Measurements from ENCODE around the gene BNIPL.

The BNIPL gene

DNA sequence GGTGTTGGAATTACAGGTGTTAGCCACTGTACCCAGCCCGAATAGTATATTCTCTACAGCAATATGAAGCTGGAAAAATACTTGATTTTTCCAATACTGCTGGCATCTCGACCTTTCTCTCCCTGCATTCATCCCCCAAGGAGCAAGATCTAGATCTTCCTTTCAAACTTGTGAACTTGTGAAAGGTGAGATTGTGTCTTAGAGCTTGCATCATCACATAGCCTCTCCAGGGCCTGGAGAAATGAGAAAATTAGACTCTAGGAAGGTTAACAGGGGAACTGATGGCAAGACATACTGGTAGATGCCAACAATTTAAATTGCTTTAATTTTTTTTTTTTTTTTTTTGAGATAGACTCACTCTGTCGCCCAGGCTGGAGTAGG, 26.1 kb upstream of the BNIPL start:
- no peak for DNase-seq

DNA sequence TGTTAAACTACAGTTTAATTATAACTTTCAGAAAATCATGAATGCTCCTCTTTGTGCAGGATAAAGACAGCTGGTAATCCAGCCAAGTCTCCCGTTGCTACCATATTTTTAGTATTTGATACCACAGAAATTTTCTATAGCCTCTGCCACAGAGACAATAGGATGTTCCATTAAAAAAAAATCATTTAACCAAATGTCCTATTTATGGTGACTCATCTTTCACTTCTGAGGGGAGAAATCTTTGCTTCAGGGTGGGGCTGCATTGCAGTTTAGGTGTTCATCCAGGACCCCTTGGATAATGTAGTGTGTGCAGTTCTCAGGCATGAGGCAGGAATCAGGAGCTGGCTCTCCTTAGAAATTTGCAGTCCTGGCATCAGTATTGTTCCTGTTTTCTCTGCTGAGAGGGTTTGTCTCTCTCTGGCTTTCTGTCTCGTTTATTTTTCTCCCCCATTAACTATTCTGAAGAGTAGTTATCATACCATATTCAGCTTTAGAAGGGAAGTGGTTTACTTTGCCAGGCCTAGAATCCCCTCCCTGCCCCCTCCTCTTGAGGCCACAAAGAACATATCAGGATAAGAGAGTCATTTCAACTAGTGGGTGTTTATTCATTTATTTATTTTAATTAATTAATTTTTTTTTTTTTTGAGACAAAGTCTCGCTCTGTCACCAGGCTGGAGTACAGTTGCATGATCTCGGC, 25.1 kb upstream of the BNIPL start:
- DNase-seq: no peak

DNA sequence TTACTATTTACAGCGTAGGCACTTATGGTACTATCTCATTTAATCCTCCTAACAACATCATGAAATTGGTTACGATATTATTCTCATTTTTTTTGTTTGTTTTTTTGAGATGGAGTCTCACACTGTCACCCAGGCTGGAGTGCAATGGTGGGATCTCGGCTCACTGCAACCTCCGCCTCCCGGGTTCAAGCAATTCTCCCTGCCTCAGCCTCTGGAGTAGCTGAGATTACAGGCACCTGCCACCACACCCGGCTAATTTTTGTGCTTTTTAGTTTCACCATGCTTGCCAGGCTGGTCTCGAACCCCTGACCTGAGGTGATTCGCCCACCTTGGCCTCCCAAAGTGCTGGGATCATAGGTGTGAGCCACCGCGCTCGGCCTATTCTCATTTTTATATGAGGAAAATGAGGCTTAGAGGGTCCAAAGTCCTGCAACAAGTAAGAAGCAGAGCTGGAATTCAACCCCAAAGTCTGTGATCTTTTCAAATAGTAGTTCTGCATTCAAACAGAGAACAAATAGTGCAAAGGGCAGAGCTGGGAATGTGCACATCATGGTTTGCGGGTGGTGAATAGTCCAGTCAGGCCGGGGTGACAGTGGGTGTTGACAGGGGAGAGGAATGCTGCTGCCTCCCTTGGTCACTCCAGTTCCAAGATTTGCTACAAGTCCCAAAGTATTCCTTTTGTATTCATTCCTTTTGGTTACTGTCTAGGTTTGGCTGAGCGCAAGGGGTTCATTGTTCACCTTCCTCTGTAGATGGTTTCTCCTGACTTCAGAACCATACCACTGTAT, 23.5 kb upstream of the BNIPL start:
- no peak for DNase-seq

DNA sequence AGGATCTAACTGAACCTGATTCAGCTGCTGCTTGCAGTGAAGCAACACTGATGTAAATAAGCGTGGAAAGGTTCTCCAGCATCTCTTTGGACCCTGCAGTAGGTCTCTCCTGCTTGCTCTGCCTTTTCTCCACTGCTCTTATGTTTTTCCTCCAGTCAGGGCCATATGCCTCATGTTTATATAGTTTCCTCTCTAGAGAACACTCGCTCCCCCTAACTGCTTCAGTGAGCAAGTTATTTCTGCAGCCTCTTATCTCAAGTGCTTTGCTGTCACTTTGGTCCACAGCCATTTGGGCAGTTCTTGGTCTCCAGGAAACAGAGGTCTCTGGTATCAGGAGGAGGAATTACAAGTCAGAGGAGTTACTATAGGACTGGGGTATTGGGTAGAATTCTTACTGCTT, 22.9 kb upstream of the BNIPL start:
- no peak for DNase-seq

DNA sequence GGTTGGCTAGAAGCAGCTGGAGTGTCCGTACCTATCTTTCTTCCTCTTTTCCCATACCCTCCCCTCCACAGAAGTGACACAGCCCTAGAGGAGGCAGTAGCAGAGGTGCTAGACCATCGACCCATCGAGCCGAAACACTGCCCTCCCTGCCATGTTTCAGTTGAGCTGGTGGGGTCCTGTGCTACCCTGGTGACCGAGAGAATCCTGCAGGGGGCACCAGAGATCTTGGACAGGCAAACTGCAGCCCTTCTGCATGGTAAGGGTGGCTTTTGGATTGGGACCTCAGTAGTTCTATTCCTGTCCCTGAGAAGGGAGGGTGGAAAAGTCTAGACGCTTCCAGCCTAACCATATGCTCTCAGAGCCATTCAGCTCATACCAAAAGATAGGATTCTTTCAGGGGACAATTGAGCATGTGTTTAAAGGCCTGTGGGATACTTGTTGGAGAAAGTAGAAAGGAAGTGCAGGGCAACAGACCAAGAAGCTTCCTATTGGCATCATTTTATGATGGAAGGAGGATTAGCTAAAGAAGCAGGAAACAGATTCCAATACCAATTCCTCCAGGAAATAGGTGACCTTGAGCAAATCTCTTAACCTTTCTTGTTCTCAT, 11.7 kb upstream of the BNIPL start:
- DNase-seq: peak; percentile 90

DNA sequence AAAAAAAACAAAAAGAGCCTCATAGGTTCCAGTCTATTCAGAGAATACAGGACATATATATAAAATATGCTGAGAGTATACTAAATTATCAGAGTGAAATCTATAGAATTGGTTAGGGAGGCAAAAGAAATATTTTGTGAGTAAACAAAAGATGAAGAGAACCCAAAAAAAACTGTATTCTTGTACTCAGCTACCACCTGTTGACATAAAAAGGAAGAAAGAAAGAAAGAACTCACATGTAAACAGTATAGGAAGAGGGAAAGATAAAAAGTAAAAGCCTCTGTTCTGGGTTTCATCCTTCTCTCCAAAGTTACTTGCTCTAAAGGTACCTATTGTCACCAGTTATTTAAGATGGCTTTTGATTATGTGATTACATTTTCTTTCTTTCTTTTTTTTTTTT, 9.9 kb upstream of the BNIPL start:
- DNase-seq: no peak

DNA sequence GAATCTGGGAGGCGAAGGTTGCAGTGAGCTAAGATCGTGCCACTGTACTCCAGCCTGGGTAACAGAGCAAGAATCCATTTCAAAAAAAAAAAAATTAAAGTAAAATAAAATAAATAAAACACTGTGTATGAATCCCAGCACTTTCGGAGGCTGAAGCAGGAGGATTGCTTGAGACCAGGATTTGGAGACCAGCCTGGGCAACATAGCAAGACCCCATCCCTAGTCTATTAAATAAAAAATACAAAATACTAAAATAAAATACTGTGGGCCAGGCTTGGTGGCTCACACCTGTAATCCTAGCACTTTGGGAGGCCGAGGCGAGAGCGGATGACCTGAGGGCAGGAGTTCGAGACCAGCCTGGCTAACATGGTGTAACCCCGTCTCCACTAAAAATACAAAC, 4.2 kb upstream of the BNIPL start:
- no peak for DNase-seq

DNA sequence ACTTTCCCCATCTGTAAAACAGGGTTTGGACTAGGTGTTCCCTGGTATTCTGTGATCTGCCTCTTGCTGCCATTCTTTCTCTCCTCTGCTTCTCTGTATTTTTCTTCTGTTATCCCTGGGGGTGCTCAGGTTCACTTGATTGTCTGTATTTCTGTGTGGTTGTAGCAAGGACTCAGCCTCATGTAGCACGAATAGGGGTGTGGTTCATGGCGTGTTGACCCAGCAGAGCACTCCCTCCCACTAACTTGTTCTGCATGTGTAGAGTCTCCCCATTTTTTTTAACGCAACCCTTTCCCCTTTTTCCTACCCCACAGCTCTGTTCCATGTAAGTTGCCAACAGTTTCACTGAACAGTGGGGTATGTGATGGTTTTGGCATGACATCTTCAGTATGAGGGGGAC, 1.2 kb upstream of the BNIPL start:
- DNase-seq: no peak

DNA sequence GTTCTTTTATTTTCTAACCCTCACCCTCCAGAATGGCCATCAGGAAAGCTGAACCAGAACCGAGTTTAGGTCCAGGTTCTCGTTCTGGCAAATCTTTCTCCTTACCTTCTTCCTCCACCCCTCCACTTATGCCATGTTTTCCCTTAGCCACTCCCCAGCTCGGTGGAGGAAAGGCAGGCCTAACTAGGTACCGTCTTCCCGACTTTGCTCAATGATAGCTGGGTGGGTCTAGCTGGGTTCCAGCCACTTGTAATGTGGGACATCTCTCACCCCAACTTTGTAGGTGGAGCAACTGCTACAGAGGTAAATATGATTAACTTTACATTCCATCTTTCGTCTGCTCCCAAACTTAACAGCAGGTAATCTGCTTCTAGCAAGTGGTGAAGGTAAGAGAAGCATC, 646 bp downstream of the BNIPL start:
- no peak for DNase-seq

DNA sequence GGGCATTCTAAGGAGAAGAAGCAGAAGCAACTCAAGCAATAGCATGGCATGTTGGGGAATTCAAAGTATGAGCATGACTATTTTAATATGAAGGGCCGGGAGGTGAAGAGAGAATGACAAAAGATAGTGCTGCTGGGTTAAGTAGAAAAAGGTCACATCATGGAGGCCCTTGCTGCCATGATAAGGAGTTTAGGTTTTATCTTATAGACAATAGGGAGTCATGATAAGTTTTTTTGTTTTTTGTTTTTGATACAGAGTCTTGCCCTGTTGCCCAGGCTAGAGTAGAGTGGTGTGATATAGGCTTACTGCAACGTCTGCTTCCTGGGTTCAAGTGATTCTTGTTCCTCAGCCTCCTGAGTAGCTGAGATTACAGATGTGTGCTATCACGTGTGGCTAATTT, 3.1 kb downstream of the BNIPL start:
- no peak for DNase-seq

DNA sequence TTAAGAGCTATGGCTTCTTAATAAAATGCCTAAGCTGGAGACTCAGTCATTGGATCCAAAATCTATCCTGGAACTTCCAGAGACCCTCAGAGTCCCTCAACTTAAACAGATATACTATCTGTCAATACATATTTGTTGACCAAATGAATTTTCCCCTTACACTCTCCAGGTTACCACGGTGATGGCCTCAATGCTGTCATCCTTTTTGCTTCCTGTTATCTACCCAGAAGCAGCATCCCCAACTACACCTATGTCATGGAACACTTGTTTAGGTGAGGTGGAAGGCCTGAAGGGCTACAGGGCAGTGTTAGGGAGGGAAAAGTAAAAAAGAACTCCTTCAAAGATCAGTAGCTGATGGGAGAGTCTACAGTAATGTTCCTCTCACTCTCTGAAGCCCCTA, 6.8 kb downstream of the BNIPL start:
- DNase-seq: peak; percentile 28

DNA sequence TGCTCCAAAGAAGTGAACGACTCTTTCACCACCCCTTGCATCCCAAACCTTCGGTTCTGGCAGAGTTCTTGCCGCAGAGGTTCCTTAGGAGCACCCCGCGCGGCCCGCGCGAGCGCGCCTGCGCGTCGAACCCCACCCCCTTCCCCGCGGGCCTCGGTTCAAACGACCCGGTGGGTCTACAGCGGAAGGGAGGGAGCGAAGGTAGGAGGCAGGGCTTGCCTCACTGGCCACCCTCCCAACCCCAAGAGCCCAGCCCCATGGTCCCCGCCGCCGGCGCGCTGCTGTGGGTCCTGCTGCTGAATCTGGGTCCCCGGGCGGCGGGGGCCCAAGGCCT, 11.2 kb downstream of the BNIPL start, which contains the start of gene C1orf56:
Gene C1orf56, plus strand, starts transcription at position 161 of the 334 bp plus-strand sequence. Its CDS starts 97 bp downstream, at position 258.
- peak; percentile 72 for DNase-seq

DNA sequence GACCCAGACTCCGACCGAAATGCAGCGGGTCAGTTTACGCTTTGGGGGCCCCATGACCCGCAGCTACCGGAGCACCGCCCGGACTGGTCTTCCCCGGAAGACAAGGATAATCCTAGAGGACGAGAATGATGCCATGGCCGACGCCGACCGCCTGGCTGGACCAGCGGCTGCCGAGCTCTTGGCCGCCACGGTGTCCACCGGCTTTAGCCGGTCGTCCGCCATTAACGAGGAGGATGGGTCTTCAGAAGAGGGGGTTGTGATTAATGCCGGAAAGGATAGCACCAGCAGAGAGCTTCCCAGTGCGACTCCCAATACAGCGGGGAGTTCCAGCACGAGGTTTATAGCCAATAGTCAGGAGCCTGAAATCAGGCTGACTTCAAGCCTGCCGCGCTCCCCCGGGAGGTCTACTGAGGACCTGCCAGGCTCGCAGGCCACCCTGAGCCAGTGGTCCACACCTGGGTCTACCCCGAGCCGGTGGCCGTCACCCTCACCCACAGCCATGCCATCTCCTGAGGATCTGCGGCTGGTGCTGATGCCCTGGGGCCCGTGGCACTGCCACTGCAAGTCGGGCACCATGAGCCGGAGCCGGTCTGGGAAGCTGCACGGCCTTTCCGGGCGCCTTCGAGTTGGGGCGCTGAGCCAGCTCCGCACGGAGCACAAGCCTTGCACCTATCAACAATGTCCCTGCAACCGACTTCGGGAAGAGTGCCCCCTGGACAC, 11.7 kb downstream of the BNIPL start:
- peak; percentile 71 for DNase-seq

DNA sequence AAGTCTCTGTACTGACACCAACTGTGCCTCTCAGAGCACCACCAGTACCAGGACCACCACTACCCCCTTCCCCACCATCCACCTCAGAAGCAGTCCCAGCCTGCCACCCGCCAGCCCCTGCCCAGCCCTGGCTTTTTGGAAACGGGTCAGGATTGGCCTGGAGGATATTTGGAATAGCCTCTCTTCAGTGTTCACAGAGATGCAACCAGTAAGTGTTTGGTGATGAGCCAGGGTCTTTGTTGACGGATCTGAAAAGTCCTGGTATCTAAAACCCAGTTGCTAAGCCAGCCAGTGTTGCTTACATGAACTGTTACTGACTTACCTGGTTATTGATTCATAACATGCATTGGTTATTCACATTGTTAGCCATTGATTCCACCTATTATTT, 12.3 kb downstream of the BNIPL start:
- DNase-seq: no peak

DNA sequence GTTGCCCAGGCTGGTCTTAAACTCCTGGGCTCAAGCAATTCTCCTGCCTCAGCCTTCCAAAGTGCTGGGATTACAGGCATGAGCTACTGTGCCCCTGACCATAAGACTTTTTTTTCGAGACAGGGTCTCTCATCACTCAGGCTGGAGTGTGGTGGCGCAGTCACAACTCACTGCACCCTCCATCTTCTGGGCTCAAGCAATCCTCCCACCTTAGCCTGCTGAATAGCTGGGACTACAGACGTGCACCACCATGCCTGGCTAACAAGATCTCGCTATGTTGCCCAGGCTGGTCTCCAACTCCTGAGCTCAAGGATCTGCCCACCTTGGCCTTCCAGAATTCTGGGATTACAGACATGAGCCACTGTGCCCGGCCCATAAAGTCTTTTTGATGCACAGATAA, 13.1 kb downstream of the BNIPL start:
- DNase-seq: no peak

DNA sequence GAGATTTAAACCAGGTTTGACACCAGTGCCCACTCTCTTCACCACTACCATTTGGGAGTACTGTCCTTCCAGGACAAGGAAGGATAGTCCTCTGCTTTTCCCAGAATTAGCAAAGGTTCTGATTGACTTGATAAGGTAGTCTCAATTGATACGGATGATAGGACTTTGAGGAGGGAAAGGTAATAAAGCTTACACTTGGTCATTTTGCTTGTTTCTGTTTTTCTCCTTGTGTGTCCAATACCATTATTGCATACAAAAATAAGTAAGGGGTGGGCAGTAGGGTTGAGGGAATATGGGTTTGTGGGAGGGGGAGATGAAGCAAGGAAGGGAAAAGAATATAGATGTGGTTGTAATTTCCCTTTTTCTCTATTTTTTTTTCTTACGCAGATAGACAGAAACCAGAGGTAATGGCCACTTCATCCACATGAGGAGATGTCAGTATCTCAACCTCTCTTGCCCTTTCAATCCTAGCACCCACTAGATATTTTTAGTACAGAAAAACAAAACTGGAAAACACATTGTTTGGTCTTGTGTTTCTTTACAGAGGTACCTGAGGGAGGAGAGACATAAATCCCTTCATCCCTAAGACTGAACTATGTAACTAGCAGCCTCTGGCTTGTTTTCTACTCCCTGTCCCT, 13.8 kb downstream of the BNIPL start:
- DNase-seq: no peak

DNA sequence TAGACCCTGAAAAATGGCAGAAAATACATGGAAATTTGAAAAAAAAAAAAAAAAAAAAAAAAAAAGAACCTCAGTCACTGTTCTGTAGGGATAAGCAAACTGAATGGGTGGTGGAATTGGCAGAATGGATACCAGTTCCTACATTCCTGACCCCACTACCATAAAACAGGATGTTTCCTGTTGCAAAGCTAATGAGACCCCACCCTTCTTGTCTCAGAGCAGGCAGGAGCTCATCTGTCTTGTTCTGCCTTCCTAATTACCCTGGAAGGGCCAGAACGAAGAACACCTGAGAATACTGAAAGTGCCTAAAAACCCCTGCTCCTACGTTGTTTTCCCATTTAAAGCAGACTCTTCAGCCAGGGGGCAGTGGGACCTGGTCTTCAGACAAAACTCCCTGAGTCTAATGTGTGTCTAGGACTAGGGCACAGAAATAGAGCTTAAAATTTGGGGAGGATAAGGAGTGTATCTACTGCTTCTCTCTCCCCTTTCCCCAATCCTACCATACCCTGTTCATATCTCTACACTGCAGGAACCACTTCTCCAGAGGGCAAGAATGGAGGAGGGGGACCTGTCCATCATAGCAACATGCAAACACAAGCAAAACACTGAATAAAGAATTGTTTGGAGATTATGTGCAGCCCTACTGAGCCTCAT, 15.1 kb downstream of the BNIPL start:
- DNase-seq: no peak

DNA sequence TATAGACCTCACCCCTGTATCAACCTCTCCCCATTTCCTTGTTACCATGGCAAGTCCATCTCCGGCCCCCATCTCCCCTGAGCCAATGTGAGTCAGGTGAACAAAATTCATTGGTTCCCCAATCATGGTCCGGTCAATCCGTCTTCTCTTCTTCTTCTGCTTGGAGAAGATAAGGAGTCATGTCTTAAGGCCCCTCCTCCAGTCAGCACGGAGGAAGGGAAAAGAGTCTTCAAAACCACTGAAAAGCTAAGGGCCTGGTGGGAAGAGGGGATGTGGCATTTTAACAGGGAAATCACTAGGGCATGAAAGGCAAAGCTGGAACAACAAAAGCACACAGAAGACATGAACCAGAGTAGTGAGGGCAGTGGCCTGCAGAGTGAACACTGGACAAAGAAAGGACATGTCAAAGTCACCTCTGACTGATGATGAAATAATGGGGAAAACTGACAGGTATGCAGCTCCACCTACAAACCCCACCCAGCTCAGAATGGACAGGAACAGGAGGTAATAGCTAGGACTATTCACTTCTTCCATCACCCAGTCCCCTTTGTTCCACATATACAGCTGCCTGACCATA, 18.7 kb downstream of the BNIPL start:
- DNase-seq: no peak

DNA sequence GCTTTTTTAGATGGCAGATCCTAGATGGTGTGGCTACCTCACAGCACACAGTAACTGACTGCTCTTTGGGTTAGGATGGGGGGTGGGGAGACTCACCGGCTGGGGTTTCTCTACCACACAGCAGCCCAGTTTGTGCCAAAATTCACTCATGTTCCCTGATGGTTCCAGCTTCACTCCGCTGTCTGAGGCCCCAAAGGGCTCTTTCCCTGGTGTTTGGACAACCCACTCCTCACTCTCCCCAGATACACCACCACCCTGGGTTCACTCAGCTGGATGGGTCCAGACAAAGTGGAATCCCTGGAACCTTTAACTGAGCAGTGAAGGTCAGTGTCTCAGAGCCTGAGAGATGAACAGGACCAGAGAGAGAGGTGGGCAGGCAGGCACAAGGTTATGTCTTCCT, 19.2 kb downstream of the BNIPL start:
- DNase-seq: no peak

DNA sequence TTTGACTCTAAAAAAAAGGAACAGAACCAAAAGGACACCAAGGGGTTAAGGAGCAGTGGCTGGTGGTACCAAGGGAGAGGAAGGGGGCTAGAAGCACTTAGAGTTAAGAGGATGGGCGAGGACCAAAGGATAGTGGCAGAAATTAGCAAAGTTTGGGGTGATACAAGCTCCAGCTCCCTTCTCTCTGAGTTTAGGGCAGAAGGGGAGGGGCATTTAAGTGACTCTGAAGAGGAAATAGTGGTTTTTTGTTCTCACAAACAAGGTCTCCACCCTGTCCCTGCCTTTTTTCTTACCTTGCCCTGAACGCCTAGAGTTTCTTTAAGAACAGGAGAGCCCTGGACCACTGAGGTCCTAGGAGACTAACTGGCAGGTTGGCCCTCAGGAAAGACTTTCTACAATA, 19.8 kb downstream of the BNIPL start:
- DNase-seq: peak; percentile 77

DNA sequence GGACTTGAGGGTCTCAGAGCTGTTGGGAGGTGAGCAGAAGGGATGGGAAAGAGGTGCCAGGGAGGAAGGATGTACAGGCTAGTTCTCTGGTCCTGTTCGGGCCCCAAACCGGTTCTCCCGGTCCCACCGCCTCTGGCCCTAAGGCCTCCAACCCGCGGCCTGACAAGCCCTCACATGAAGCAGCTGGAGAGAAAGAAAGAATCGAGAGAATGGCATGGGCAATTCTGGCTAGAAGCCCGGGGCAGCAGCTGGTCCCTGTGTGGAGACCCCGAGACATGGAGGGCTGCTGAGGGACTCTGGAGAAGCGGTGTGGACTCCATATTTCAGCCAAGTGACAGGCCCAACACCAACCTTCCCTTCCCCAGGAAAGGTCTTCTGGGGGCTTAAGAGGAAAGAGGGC, 22.3 kb downstream of the BNIPL start:
- no peak for DNase-seq

All from CD4-positive, alpha-beta T cell treated with Interleukin-12 subunit alpha and Interleukin-12 subunit beta, for 1 hour (primary cell).